GM19043 (cell line): ENCODE data around the gene DCAF16.

Source experiments
- ATAC-seq: cut with Tn5 transposase; IDR thresholded peaks from one replicate; pipeline ENCODE4 v1.9.1; 2021; ENCODE audit warnings: low read depth; ENCODE audit not compliant: unreplicated experiment

Gene DCAF16

GRCh38 chr4:17785858-17786257 is 24.7 kb downstream of the DCAF16 start:
- no peak for ATAC-seq

GRCh38 chr4:17781300-17782287 is 29.0 kb downstream of the DCAF16 start, which contains the start of gene FAM184B:
Gene FAM184B, minus strand, starts transcription at chr4:17781621. Its CDS starts 322 bp downstream, at chr4:17781299.
- peak; percentile 37 for ATAC-seq

DNA sequence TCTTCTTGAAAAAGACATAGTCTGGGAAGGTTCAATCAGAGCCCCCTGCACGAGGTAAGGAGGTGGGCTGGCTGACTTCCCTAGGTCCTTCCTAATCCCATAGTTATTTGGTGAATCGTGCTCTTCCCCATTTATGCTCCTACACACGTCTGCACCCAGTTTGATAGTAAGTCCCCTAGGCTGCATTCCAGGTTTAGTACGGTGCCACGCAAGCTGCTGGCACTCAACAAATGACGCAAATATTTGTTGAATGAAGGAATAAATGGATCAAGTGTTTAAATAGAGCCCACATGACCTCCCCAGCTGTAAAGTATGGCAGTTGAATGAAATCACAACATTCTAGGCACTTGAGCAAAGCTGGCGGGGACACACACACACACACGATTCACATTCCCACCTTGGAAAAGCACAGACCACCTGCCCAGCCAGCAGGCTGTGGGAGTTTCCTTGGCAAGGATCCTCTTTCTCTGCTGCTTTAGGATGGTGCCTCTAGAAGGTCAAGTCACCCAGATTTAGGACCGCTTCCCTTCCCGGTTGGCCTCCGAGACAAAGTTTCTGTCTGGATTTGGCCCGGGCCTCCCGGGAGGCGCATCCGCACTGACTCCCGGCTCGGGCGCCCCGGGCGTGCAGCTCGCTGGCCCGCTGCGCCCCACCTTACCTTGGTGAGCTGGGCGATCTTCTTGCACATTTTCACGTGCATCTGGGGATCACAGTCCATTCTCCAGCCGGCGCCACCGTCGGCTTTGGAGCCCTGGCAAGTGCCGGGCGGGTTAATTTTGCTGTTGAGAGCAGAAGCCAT is 29.9 kb downstream of the DCAF16 start:
- peak; percentile 34 for ATAC-seq

DNA sequence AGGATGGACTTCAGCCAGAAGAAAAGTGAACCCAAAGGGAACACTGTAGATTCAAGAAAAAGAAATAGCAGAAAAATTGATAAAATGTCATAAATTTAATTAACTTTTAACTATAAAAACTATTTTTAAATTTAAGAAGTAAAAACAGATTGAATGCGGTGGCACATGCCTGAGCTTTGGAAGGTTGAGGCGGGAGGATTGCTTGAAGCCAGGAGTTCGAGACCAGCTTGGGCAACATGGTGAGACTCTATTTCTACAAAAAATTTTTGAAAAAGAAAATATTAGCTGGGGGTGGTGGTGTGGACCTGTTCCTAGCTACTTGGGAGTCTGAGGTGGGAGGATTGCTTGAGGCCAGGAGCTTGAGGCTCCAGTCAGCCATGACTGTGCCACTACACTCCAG is 32.1 kb downstream of the DCAF16 start:
- ATAC-seq: no peak

DNA sequence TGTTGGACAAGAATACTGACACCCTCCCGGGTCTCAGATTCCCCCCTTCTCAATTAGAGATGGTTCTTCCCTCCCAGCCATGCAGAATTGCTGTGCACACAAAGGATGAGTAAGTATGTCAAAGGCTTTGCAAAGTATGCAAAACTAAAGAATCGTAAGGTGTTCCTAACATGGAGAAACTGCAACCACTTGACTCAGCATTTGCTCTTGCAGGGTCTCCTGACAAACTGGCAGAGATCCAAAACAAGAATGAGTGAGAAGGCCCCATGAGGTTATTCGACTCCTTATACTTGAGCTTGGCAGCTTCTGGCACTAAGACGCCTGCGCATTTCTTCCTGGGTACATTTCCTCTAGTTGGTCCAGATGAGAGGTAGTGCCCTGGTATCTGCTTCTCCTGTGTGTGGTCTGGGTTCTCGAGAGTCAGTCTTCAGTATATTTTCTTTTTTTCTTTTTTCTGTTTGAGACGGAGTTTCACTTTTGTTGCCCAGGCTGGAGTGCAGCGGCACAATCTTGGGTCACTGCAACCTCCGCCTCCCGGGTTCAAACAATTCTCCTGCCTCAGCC is 37.3 kb downstream of the DCAF16 start:
- no peak for ATAC-seq

GRCh38 chr4:17771284-17771908 is 39.2 kb downstream of the DCAF16 start:
- ATAC-seq: no peak

GRCh38 chr4:17770845-17771244 is 39.7 kb downstream of the DCAF16 start:
- ATAC-seq: no peak

DNA sequence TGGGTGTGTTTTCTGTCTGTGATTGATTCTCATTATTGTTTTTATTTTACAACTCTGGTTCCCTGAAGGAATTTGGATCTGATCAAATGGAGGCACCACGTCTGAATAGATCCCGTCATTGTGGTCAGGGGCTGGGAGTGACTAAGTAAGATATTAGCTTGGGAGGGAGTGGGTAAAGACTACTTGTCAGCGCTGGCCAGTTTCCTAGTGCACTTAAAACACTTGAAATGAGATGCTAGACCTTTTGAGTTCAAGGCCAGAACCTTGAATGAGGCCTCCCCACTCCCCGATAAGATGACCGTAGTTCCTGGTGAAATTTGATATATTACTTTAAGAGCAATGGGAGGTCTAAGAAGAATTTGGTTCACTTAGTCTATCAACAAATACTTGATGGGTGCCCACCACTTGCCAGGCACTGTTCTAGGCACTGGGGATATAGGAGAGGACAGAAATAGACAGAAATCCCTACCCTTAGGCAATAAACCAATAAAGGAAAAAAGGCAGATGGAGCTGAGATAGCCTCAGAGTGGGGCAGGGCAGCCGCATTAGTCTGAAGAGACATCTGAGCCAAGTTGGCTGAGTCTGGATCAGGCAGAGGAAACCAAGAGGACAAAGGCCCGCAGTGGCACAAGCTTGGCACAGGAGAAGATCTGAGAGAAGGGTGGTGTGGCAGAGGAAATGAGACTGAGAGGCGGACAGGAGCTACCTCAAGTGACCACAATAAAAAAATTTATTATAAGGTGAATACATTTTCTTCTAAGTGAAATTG is 41.0 kb downstream of the DCAF16 start:
- ATAC-seq: no peak

GRCh38 chr4:17766826-17767458 is 43.6 kb downstream of the DCAF16 start:
- no peak for ATAC-seq

DNA sequence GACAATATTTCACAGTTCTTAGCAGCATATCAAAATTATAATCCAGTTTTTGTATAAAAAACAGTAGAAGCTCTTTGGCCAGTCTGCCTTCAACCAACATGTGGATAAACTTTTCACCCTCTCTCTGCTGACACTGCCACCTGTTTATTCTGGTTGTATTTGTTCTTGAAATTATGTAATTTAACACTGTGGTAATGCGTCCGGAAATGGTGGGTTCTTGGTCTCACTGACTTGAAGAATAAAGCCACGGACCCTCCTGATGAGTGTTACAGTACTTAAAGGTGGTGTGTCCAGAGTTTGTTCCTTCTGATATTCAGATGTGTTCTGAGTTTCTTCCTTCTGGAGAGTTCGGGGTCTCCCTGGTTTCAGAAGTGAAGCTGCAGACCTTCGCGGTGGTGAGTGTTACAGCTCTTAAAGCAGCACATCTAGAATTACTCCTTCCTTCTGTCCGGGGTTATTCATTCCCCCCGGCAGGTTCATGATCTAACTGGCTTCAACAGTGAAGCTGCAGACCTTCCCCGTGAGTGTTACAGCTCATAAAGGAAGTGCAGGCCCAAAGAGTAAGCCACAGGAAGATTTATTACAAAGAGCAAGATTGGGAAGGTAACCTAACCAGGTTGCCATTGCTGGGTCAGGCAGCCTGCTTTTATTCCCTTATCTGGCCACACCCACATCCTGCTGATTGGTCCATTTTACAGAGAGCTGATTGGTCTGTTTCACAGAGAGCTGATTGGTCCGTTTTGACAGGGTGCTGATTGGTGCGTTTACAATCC is 44.9 kb downstream of the DCAF16 start:
- no peak for ATAC-seq

DNA sequence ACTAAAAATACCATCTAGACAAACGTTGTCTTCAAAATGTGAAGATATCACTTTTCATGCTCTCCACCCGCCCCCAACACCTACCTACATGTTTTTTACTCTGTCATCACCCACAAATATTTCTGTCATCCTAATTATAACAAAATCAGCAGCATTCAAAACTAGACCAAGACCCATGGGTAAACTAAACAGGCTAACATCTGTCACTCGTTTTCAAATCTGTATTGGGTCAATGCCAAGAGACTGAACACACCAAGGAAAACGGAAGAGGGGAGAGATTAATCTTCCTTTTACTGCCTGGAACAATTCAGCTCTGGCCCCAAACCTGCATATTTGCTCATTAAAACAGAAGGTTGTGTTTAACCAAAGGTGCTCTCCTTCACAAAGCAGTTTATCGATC is 46.6 kb downstream of the DCAF16 start:
- ATAC-seq: no peak

GRCh38 chr4:17763416-17763815 is 47.1 kb downstream of the DCAF16 start:
- no peak for ATAC-seq

DNA sequence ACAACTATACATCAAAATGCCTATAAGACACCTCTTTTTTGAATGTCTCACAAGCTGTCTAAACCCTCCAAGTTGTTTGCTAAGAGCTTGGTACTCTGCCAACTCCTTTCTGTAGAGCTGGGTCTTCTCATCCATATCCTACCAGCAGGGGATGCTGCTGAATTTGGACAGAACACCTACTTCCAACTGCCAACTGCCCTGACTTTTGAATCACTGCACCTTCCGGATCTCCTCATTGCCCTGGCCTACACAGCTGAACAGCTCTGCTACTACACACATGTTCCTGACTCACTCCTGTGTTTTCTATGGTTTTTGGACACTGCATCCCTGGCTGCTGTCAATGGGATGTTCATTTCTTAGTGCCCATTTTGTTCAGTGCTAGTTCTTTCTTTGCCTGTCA is 47.8 kb downstream of the DCAF16 start:
- ATAC-seq: no peak

DNA sequence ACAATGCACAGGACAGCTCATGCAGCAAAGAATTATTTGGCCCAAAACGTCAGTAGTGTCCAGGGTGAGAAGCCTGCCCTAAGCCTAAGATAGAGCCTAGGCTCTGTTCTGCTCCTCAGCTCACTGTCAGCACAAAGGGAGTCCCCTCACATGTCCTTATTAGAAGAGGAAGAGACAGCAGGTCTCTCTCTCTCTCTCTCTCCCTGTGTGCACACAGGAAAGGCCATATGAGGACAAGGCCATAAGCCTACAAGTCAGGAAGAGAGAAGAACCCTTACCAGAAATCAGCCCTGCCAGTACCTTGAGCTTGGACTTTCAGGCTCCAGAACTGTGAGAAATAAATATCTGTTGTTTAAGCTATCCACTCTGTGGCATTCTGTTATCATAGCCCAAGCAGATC is 49.5 kb downstream of the DCAF16 start:
- ATAC-seq: no peak

DNA sequence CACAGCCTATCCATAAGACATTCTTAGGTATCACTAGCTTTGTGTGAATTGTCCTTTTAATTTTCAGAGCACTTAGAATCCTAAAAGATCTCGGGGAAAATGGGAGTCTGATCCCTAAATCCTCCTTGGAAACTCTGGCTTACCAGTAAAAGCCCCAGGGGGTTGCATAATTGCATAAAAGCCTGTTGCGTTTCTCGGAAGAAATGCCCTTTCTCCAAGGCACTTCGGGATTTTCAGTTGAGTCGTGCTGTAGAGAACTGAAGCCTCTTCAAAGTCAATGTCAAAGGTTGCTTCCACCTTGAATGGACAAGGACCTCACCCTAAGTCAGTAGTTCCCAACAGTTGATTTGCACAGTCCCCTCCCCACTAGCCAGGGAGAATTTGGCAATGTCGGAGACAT is 49.9 kb downstream of the DCAF16 start:
- ATAC-seq: no peak

GRCh38 chr4:17758485-17758884 is 52.1 kb downstream of the DCAF16 start:
- no peak for ATAC-seq

- ATAC-seq: no peak
Measured at GRCh38 chr4:17757621-17758020, 52.9 kb downstream of the DCAF16 start.

DNA sequence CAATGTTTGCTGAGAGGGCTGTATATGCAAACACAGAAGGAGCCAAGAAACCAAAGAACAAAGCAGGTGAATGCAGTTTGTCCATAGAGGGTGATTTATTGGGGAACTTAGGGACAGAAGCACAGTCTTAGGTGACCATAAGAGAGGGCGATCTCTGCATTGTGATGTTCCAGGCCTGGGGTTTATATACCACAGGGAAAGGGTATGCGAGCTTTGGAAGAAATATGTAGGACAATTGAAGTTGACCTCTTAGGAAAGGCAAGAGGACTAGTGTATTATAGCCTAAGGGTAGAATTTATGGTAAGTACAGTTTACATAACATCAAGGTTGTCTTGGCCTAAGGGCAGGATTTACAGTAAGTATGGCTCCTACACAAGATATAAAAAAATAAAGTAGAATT is 56.9 kb downstream of the DCAF16 start:
- no peak for ATAC-seq
